ENCODE results near the gene ANGPTL4. TPM values are rescaled to one million over a fixed set of nuclear protein-coding genes. Genes with fewer than 3 reads are reported as not detected.

ANGPTL4 gene
- total and polyA plus RNA-seq, 2 donors (not counting 1 experiment from before 2014, with no cell fraction given), result not detected

GRCh38 chr19:8355631-8356402, 8.1 kb upstream of the ANGPTL4 start:
- Histone ChIP-seq H3K4me1 (ENCODE audit: control insufficient read depth in 2 of 2, insufficient read depth in 2 of 2, low read length in 2 of 2) (peaks cover 0 to 3% of the 10 kb centered on the region in 2 donors), H3K9me3 (ENCODE audit: control extremely low read depth in 1 of 3, control insufficient read depth in 2 of 3, insufficient read depth in 1 of 3, low read length in 2 of 3) (peaks cover 0 to 3% (median 0%) of the 10 kb centered on the region in 3 donors), H3K4me3 (ENCODE audit: control extremely low read depth in 1 of 5, extremely low read depth in 1 of 5, insufficient read depth in 1 of 5, low read depth in 2 of 5, low read length in 4 of 5) (no peak overlapping the region), H3K27me3 (replicated peaks in 1 of 4; ENCODE audit: control extremely low read depth in 1 of 4, control insufficient read depth in 3 of 4, insufficient read depth in 4 of 4, low read length in 3 of 4) (peaks cover 0 to 20% (median 4%) of the 10 kb centered on the region in 4 experiments), H3K27ac (ENCODE audit: low read length in 2 of 2) (no peak overlapping the region), H3K36me3 (replicated peaks in 1 of 2; ENCODE audit: control extremely low read depth in 1 of 2, control insufficient read depth in 1 of 2, extremely low read depth in 1 of 2, insufficient read depth in 2 of 2, low read length in 1 of 2) (no peaks in the 10 kb centered on the region), H3K4me2 (replicated peaks; ENCODE audit: low read depth, low read length, poor library complexity, severe bottlenecking) (no peak overlapping the region), H3K9ac (ENCODE audit: low read length) (no peak overlapping the region), H3K79me2 (ENCODE audit: control insufficient read depth, insufficient read depth, low read length) (no peaks in the 10 kb centered on the region), H4K20me1 (ENCODE audit: control insufficient read depth, insufficient read depth, low read length, poor library complexity, severe bottlenecking) (no peaks in the 10 kb centered on the region), H2AFZ (ENCODE audit: insufficient read depth, low read depth, low read length, poor library complexity, severe bottlenecking) (no peak overlapping the region)
- POLR2A ChIA-PET, result interaction anchor here (0.7 kb wide), 1 partner anchor 310 kb away, joined by 8 read pairs; no protein-coding TSS in a partner anchor
- DNase-seq (no peak), ATAC-seq (ENCODE audit: low read depth) (no peak)
- no peak overlapping the region for H3K4me3 Mint-ChIP-seq
- TF ChIP-seq CTCF (IDR thresholded peaks at IDR 0.05) (no peak), EZH2 (IDR thresholded peaks at IDR 0.05; ENCODE audit: borderline replicate concordance, insufficient read depth, low read depth, low read length, poor library complexity, severe bottlenecking) (no peak)
- peaks cover 18% of the 10 kb centered on the region for H3K27me3 Mint-ChIP-seq
- 81% methylated on average over 6 of the region's 6 CpGs for WGBS (ENCODE audit: insufficient coverage)
- H3K9me3 Mint-ChIP-seq (ENCODE audit: insufficient read depth), result peaks cover 3% of the 10 kb centered on the region
- no peak overlapping the region for H3K27ac Mint-ChIP-seq
- intact Hi-C loops (cut with micrococcal nuclease), result loop anchor here (2.0 kb wide), 2 partner anchors 225 to 287 kb away; no protein-coding TSS in a partner anchor
- peaks cover 3% of the 10 kb centered on the region for H3K4me1 Mint-ChIP-seq
- CTCF ChIA-PET, result interaction anchor here (0.6 to 3.9 kb wide), 7 partner anchors 21 to 338 kb away, joined by 3 to 40 read pairs (median 13); partner anchors contain the start of gene MYO1F

- Histone ChIP-seq H3K36me3 (replicated peaks in 1 of 2; ENCODE audit: control extremely low read depth in 1 of 2, control insufficient read depth in 1 of 2, extremely low read depth in 1 of 2, insufficient read depth in 2 of 2, low read length in 1 of 2) (no peaks in the 10 kb centered on the region), H2AFZ (ENCODE audit: insufficient read depth, low read depth, low read length, poor library complexity, severe bottlenecking) (no peak overlapping the region), H4K20me1 (ENCODE audit: control insufficient read depth, insufficient read depth, low read length, poor library complexity, severe bottlenecking) (no peaks in the 10 kb centered on the region), H3K9ac (ENCODE audit: low read length) (no peak overlapping the region), H3K4me3 (ENCODE audit: control extremely low read depth in 1 of 5, extremely low read depth in 1 of 5, insufficient read depth in 1 of 5, low read depth in 2 of 5, low read length in 4 of 5) (no peak overlapping the region), H3K4me2 (replicated peaks; ENCODE audit: low read depth, low read length, poor library complexity, severe bottlenecking) (no peak overlapping the region), H3K4me1 (ENCODE audit: control insufficient read depth in 2 of 2, insufficient read depth in 2 of 2, low read length in 2 of 2) (peaks cover 0 to 3% of the 10 kb centered on the region in 2 donors), H3K9me3 (ENCODE audit: control extremely low read depth in 1 of 3, control insufficient read depth in 2 of 3, insufficient read depth in 1 of 3, low read length in 2 of 3) (peaks cover 0 to 3% (median 0%) of the 10 kb centered on the region in 3 donors), H3K27me3 (replicated peaks in 1 of 4; ENCODE audit: control extremely low read depth in 1 of 4, control insufficient read depth in 3 of 4, insufficient read depth in 4 of 4, low read length in 3 of 4) (peaks cover 0 to 23% (median 5%) of the 10 kb centered on the region in 4 experiments), H3K27ac (ENCODE audit: low read length in 2 of 2) (no peak overlapping the region), H3K79me2 (ENCODE audit: control insufficient read depth, insufficient read depth, low read length) (no peaks in the 10 kb centered on the region)
- H3K4me3 Mint-ChIP-seq, result no peak overlapping the region
- ChIA-PET POLR2A (no interaction called here), CTCF (interaction anchor here (0.6 to 0.7 kb wide), 2 partner anchors 9 to 36 kb away, joined by 5 to 7 read pairs; no protein-coding TSS in a partner anchor)
- peaks cover 20% of the 10 kb centered on the region for H3K27me3 Mint-ChIP-seq
- no CpG with 5 or more reads among the region's 4 CpGs for WGBS (ENCODE audit: insufficient coverage)
- peaks cover 3% of the 10 kb centered on the region for H3K9me3 Mint-ChIP-seq (ENCODE audit: insufficient read depth)
- TF ChIP-seq EZH2 (IDR thresholded peaks at IDR 0.05; ENCODE audit: borderline replicate concordance, insufficient read depth, low read depth, low read length, poor library complexity, severe bottlenecking) (no peak), CTCF (IDR thresholded peaks at IDR 0.05) (no peak)
- peaks cover 3% of the 10 kb centered on the region for H3K4me1 Mint-ChIP-seq
- ATAC-seq (ENCODE audit: low read depth) (no peak), DNase-seq (no peak)
- intact Hi-C loops (cut with micrococcal nuclease), result no loop called here
- no peak overlapping the region for H3K27ac Mint-ChIP-seq
Measured at GRCh38 chr19:8357007-8357521, 6.9 kb upstream of the ANGPTL4 start.

All from B cell (primary cell).